Osteocyte (in vitro differentiated cells): ENCODE results near the gene SCN3B. TPM values are rescaled to one million over a fixed set of nuclear protein-coding genes. Genes with fewer than 3 reads are reported as not detected.

Source experiments
- DNase-seq: peaks from one replicate; pipeline ENCODE4 v3.0.0; 2021; ENCODE audit warnings: mixed read lengths; ENCODE audit not compliant: unreplicated experiment; ENCODE audit errors: extremely low spot score
- H3K27ac Mint-ChIP-seq: one replicate; pipeline ENCODE4 v1.8.0; 2021; ENCODE audit warnings: mild to moderate bottlenecking, mixed read lengths; ENCODE audit not compliant: unreplicated experiment
- H3K27me3 Mint-ChIP-seq: one replicate; pipeline ENCODE4 v1.8.0; 2021; ENCODE audit warnings: mixed read lengths; ENCODE audit not compliant: unreplicated experiment
- H3K36me3 Mint-ChIP-seq: one replicate; pipeline ENCODE4 v1.8.0; 2021; ENCODE audit warnings: mixed read lengths; ENCODE audit not compliant: unreplicated experiment
- H3K4me1 Mint-ChIP-seq: one replicate; pipeline ENCODE4 v1.8.0; 2021; ENCODE audit warnings: mixed read lengths; ENCODE audit not compliant: unreplicated experiment
- H3K4me3 Mint-ChIP-seq: one replicate; pipeline ENCODE4 v1.8.0; 2021; ENCODE audit warnings: mild to moderate bottlenecking, moderate library complexity, mixed read lengths; ENCODE audit not compliant: unreplicated experiment
- H3K9me3 Mint-ChIP-seq: one replicate; pipeline ENCODE4 v1.8.0; 2021; ENCODE audit warnings: mixed read lengths; ENCODE audit not compliant: unreplicated experiment
- CTCF ChIP-seq: fragments of 200-600 bp; sonication (generic); IDR thresholded peaks from 2 replicates; pipeline ENCODE4 v1.5.0; 2021; ENCODE audit warnings: antibody characterized with exemption, mild to moderate bottlenecking, moderate library complexity
- total RNA-seq: library from RNA; stranded (reverse); gene quantifications from 2 replicates; pipeline ENCODE4 v1.2.1, GENCODE V29; 2021

SCN3B gene
- total RNA-seq, 1 donor from 2014 or later = not detected

GRCh38 chr11:123640677-123641494 lies 13.5 kb downstream of the SCN3B start:
- Mint-ChIP-seq H3K27ac (no peak overlapping the region), H3K9me3 (no peaks in the 10 kb centered on the region), H3K36me3 (no peaks in the 10 kb centered on the region), H3K4me3 (no peak overlapping the region), H3K27me3 (peaks cover 34% of the 10 kb centered on the region), H3K4me1 (no peaks in the 10 kb centered on the region)
- no peak for DNase-seq
- TF ChIP-seq CTCF = peak; percentile 66

- Mint-ChIP-seq H3K4me3 (no peak overlapping the region), H3K4me1 (no peaks in the 10 kb centered on the region), H3K9me3 (no peaks in the 10 kb centered on the region), H3K27ac (no peak overlapping the region), H3K36me3 (no peaks in the 10 kb centered on the region), H3K27me3 (peaks cover 37% of the 10 kb centered on the region)
- no peak for DNase-seq
- no peak for TF ChIP-seq CTCF
Observed at GRCh38 chr11:123640029-123640428, 14.4 kb downstream of the SCN3B start.

- peaks cover 15% of the 10 kb centered on the region for H3K27me3 Mint-ChIP-seq
- TF ChIP-seq CTCF = no peak
- H3K9me3 Mint-ChIP-seq = no peaks in the 10 kb centered on the region
- no peaks in the 10 kb centered on the region for H3K4me1 Mint-ChIP-seq
- no peak overlapping the region for H3K27ac Mint-ChIP-seq
- DNase-seq = no peak
- H3K4me3 Mint-ChIP-seq = no peak overlapping the region
- H3K36me3 Mint-ChIP-seq = no peaks in the 10 kb centered on the region
Observed at GRCh38 chr11:123630126-123630608, 24.3 kb downstream of the SCN3B start.

- Mint-ChIP-seq H3K4me1 (no peaks in the 10 kb centered on the region), H3K27ac (no peak overlapping the region), H3K4me3 (no peak overlapping the region), H3K27me3 (peaks cover 10% of the 10 kb centered on the region), H3K36me3 (no peaks in the 10 kb centered on the region), H3K9me3 (no peaks in the 10 kb centered on the region)
- TF ChIP-seq CTCF = no peak
- no peak for DNase-seq
Observed at GRCh38 chr11:123628936-123629683, 25.3 kb downstream of the SCN3B start.

- no peaks in the 10 kb centered on the region for H3K9me3 Mint-ChIP-seq
- no peak overlapping the region for H3K27ac Mint-ChIP-seq
- no peak for DNase-seq
- no peaks in the 10 kb centered on the region for H3K4me1 Mint-ChIP-seq
- peaks cover 2% of the 10 kb centered on the region for H3K27me3 Mint-ChIP-seq
- no peaks in the 10 kb centered on the region for H3K36me3 Mint-ChIP-seq
- no peak for TF ChIP-seq CTCF
- H3K4me3 Mint-ChIP-seq = no peak overlapping the region
Observed at GRCh38 chr11:123624974-123625373, 29.4 kb downstream of the SCN3B start.
